HepG2 (cell line): ENCODE measurements around the gene HOXA10. TPM values are rescaled to one million over a fixed set of nuclear protein-coding genes. Genes with fewer than 3 reads are reported as not detected.

Experiments used
- ATAC-seq: fragments of 200-7000 bp; cut with Tn5 transposase; 3 replicates; pipeline ENCODE4 v1.9.1; 2020; ENCODE audit warnings: mild to moderate bottlenecking, moderate library complexity
- BruUV-seq: library from RNA; stranded (reverse); fragments of 400-500 nt; replicated peaks from 2 replicates; lab custom pipeline; 2021; lab: Mats Ljungman, UMichigan
- CTCF ChIA-PET: fragments of 300-600 bp; formaldehyde crosslinking; extraction: SDS; loops from one replicate; lab custom pipeline; 2021; ENCODE audit warnings: low total read pairs, inconsistent platforms, low intra/inter-chr PET ratio; lab: Yijun Ruan, JAX
- POLR2A ChIA-PET: fragments of 350-600 bp; sonication (Branson Sonifier 250); formaldehyde crosslinking; loops from one replicate; lab custom pipeline; 2020; ENCODE audit warnings: antibody characterized with exemption, inconsistent platforms; lab: Yijun Ruan, JAX
- DNase-seq: peaks from one replicate; pipeline ENCODE4 v3.0.0-alpha.2; 2015; ENCODE audit warnings: low spot score
- FAIRE-seq: peaks from 3 replicates; lab custom pipeline; 2011; peaks lifted over from hg19 to GRCh38; lab: Jason Lieb, UNC
- H2AFZ ChIP-seq: one replicate; pipeline ENCODE4 v1.6.1; 2011; ENCODE audit warnings: low read length, inconsistent platforms
- H3K27ac ChIP-seq: fragments of 300-600 bp; 3 replicates; pipeline ENCODE4 v1.8.0; 2011; ENCODE audit warnings: mixed run types, mild to moderate bottlenecking, mixed read lengths, low read length, inconsistent platforms; ENCODE audit not compliant: insufficient read depth; ENCODE audit errors: extremely low read length
- H3K27me3 ChIP-seq, 2 experiments: fragments of 200-600 bp in 1 of 2; 2 replicates in 1 of 2; 3 replicates in 1 of 2; pipeline versions ENCODE4 v1.6.0 to v1.8.0; 2011; ENCODE audit warnings: low read length in 2 of 2, mild to moderate bottlenecking in 2 of 2, moderate library complexity in 2 of 2, inconsistent platforms in 1 of 2; ENCODE audit not compliant: insufficient read depth in 2 of 2, control insufficient read depth in 1 of 2
- H3K36me3 ChIP-seq, 2 experiments: fragments of 200-600 bp in 1 of 2; replicated peaks in 1 of 2; 2 replicates in 1 of 2; 3 replicates in 1 of 2; pipeline versions ENCODE4 v1.5.1 to v1.8.0; 2011; ENCODE audit warnings: low read length in 2 of 2, inconsistent platforms in 1 of 2; ENCODE audit not compliant: insufficient read depth in 2 of 2, control insufficient read depth in 1 of 2
- H3K4me1 ChIP-seq: 2 replicates; pipeline ENCODE4 v1.5.1; 2012; ENCODE audit warnings: low read length, inconsistent platforms; ENCODE audit not compliant: insufficient read depth
- H3K4me2 ChIP-seq: 2 replicates; pipeline ENCODE4 v1.6.0; 2011; ENCODE audit warnings: low read depth, low read length, inconsistent platforms
- H3K4me3 ChIP-seq, 3 experiments: fragments of 200-600 bp in 1 of 3; sonication (generic), shearing (Covaris generic) in 1 of 3; replicated peaks in 1 of 3; 2 replicates each; pipeline ENCODE4 v1.5.1; 2011 to 2016; ENCODE audit warnings: low read length in 3 of 3, inconsistent platforms in 2 of 3, low read depth in 2 of 3, mild to moderate bottlenecking in 2 of 3, control low read depth in 1 of 3, mixed read lengths in 1 of 3; ENCODE audit not compliant: insufficient read depth in 1 of 3
- H3K79me2 ChIP-seq: one replicate; pipeline ENCODE4 v1.6.1; 2011; ENCODE audit warnings: low read length, inconsistent platforms; ENCODE audit not compliant: insufficient read depth
- H3K9ac ChIP-seq: 2 replicates; pipeline ENCODE4 v1.6.0; 2011; ENCODE audit warnings: mild to moderate bottlenecking, low read depth, low read length, inconsistent platforms; ENCODE audit not compliant: insufficient read depth
- H3K9me3 ChIP-seq: 2 replicates; pipeline ENCODE4 v1.5.1; 2012; ENCODE audit warnings: mild to moderate bottlenecking, low read length
- H4K20me1 ChIP-seq: 2 replicates; pipeline ENCODE4 v1.6.0; 2011; ENCODE audit warnings: inconsistent platforms, mild to moderate bottlenecking, low read length, moderate library complexity; ENCODE audit not compliant: insufficient read depth
- CBX2 ChIP-seq, 2 experiments: fragments of 200-600 bp in 1 of 2; sonication (generic); formaldehyde crosslinking in 1 of 2; IDR thresholded peaks; 2 replicates each; pipeline versions ENCODE4 v1.7.0 to v1.8.1; 2018 to 2022; ENCODE audit warnings: low read depth in 2 of 2, low read length in 1 of 2, mild to moderate bottlenecking in 1 of 2, missing genetic modification reagents in 1 of 2
- ZNF10 ChIP-seq: sonication (generic); formaldehyde crosslinking; IDR thresholded peaks from 2 replicates; pipeline ENCODE4 v1.4.0; 2020; ENCODE audit warnings: mild to moderate bottlenecking, low read depth, missing genetic modification reagents, borderline replicate concordance
- ZNF776 ChIP-seq: sonication (generic); formaldehyde crosslinking; IDR thresholded peaks from 2 replicates; pipeline ENCODE4 v1.4.0; 2020; ENCODE audit warnings: mild to moderate bottlenecking, missing genetic modification reagents
- WGBS: methylation state at CpG from one replicate; pipeline ENCODE4 v1.1.6; 2017; ENCODE audit warnings: low lambda C conversion rate; 5-methylcytosine and 5-hydroxymethylcytosine counted together
- in situ Hi-C: cut with HindIII; loops from 2 replicates; pipeline ENCODE4 v1.10.0; 2017; ENCODE audit warnings: low pct_unique_long_range_greater_than_20kb; ENCODE audit not compliant: extremely low pct_ligation_motif_present
- intact Hi-C: fragments of 100-400 bp; cut with micrococcal nuclease; formaldehyde crosslinking; loops from one replicate; pipeline ENCODE4 v1.10.0; 2022; ENCODE audit not compliant: unreplicated experiment
- polyA plus RNA-seq, 8 experiments: library from polyadenylated mRNA; depleted of rRNA in 3 of 8; stranded (reverse) in 7 of 8; unstranded in 1 of 8; fragments of >200 nt; fragmentation: Illumina TruSeq in 4 of 8; extraction: Trizol in 4 of 8; gene quantifications; 2 replicates each; pipeline versions ENCODE4 v1.2.1 to v1.2.3, GENCODE V29; 2011 to 2016; ENCODE audit warnings: low read depth in 4 of 8, missing spikeins in 1 of 8, mixed read lengths in 1 of 8; ENCODE audit not compliant: insufficient read depth in 1 of 8
- total RNA-seq, 5 experiments: library from RNA; depleted of rRNA; stranded (reverse); fragments of >200 nt; fragmentation: Illumina TruSeq; extraction: Trizol; gene quantifications; 2 replicates each; pipeline ENCODE4 v1.2.3, GENCODE V29; 2016; ENCODE audit warnings: low read depth in 1 of 5

Gene HOXA10
- total and polyA plus RNA-seq, 2 of the 13 experiments (the other 11 are each of a cell fraction or from before 2014, with no cell fraction given) = not detected

DNA sequence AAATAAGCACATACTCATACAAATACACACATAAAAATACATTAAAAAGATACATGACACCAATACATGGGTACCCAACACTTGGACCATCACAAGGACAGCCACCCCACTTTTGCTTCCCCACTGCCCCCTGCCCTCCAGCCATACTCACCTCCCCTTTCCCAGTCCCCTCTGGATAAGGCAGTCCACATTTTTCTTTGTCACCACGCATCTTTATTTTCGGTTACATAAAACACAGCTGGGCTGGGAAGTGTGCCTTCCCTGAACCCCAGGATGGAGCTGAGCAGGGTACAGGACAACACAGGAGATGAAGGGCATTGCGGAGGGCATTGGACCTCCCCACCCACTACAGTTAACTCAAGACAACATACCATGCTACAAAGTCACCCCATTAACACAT lies 20.6 kb downstream of the HOXA10 start (continued):
- no peak for TF ChIP-seq ZNF10 (CRISPR knock-in tag)

- ChIA-PET POLR2A (interaction anchor here (0.8 kb wide), 1 partner anchor 22 kb away, joined by 3 read pairs; no protein-coding TSS in a partner anchor), CTCF (interaction anchor here (0.6 kb wide), 1 partner anchor 43 kb away, joined by 3 read pairs; no protein-coding TSS in a partner anchor)
- H3K9ac ChIP-seq = no peak overlapping the region
- H3K79me2 ChIP-seq = peaks cover 5% of the 10 kb centered on the region
- no peak for DNase-seq
- H3K27me3 ChIP-seq = peaks cover 6 to 61% of the 10 kb centered on the region in 2 experiments
- 68% methylated on average over 11 of the region's 22 CpGs for WGBS
- peak overlapping the region in 1 of 3 experiments; percentile 44; a peak in 1 of 6 replicates for H3K4me3 ChIP-seq
- BruUV-seq = no TSS peak
- peak overlapping the region; percentile 56 for H3K4me2 ChIP-seq
- peaks cover 51% of the 10 kb centered on the region for H3K4me1 ChIP-seq
- no peak overlapping the region for H3K27ac ChIP-seq
- H3K9me3 ChIP-seq = no peaks in the 10 kb centered on the region
- ATAC-seq = no peak
- no peak overlapping the region for H2AFZ ChIP-seq
- no peaks in the 10 kb centered on the region for H3K36me3 ChIP-seq
- no peak for FAIRE-seq
- no peak for TF ChIP-seq ZNF776 (CRISPR knock-in tag)
- peak; percentile 72; the same call in 1 of the 2 replicates for TF ChIP-seq CBX2 (IDR thresholded peaks at IDR 0.05; ENCODE audit: low read depth, low read length)
- TF ChIP-seq CBX2 (CRISPR knock-in tag; IDR thresholded peaks at IDR 0.05; ENCODE audit: low read depth) = no peak
- in situ Hi-C loops = loop anchor here (25.0 kb wide), 1 partner anchor 1066 kb away; no protein-coding TSS in a partner anchor
- no peaks in the 10 kb centered on the region for H4K20me1 ChIP-seq
- intact Hi-C loops = no loop called here
Measured at GRCh38 chr7:27152816-27153442, 21.2 kb downstream of the HOXA10 start.
